Measurements from ENCODE around the gene CTRB2.
"Not testable (repeated sequence)": the region's sequence is repeated elsewhere in the genome, so short reads cannot be mapped to it uniquely, and the experiment has no call there.

DNA sequence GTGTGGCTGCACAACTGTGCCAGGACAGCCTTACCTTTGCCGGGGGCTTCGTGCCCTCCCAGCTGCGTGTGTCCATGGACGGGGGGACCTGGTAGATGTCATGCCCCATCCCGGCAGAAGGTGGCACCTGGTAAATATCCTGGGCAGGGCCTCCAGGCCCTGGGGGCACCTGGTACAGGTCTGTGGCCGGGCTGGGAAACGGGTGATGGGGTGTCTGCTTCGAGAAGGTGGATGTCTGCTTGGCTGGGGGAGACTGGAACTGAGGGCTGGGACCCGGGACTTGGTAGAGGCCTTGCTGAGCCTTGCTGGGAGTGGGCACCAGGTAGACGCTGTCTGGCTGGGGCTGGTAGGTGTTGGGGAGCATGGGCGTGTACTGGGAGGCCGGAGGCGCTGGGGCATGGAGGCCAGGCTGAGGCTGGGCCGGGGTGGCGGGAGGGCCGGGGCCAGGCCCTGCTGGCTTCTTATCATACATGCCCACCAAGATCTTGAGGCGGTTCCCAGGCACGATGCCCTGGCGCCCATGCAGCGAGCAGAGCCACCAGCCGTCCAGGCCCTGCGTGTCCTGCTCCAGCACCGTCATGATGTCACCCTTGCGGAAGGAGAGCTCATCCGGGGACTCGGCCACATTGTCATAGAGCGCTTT is 35.6 kb upstream of the CTRB2 start:
- TF ChIP-seq, protein P1, sequence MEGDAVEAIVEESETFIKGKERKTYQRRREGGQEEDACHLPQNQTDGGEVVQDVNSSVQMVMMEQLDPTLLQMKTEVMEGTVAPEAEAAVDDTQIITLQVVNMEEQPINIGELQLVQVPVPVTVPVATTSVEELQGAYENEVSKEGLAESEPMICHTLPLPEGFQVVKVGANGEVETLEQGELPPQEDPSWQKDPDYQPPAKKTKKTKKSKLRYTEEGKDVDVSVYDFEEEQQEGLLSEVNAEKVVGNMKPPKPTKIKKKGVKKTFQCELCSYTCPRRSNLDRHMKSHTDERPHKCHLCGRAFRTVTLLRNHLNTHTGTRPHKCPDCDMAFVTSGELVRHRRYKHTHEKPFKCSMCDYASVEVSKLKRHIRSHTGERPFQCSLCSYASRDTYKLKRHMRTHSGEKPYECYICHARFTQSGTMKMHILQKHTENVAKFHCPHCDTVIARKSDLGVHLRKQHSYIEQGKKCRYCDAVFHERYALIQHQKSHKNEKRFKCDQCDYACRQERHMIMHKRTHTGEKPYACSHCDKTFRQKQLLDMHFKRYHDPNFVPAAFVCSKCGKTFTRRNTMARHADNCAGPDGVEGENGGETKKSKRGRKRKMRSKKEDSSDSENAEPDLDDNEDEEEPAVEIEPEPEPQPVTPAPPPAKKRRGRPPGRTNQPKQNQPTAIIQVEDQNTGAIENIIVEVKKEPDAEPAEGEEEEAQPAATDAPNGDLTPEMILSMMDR (IDR thresholded peaks at IDR 0.05), result not testable (repeated sequence)
- not testable (repeated sequence) for TF ChIP-seq EZH2 (IDR thresholded peaks at IDR 0.05)

Data from neural progenitor cell (in vitro differentiated cells).